IMR-90 (cell line): ENCODE results near the gene RGPD8.
"Not testable (repeated sequence)": the region's sequence is repeated elsewhere in the genome, so short reads cannot be mapped to it uniquely, and the experiment has no call there.

Experiments
- POLR2A ChIP-seq: IDR thresholded peaks from 2 replicates; pipeline ENCODE4 v1.6.1; 2012; ENCODE audit warnings: mild to moderate bottlenecking, low read depth, low read length
- SMC3 ChIP-seq: fragments of 150-350 bp; IDR thresholded peaks from 2 replicates; pipeline ENCODE4 v1.6.1; 2016; ENCODE audit warnings: low read depth, mild to moderate bottlenecking, antibody characterized with exemption, low read length, moderate library complexity
- TF ChIP-seq, protein P1 (sequence below): conservative IDR thresholded peaks from 2 replicates; pipeline ENCODE4 v1.5.1; 2012; ENCODE audit warnings: mild to moderate bottlenecking, low read depth, low read length, improper control_type of control experiment
- TF ChIP-seq, protein P2 (sequence below): fragments of 150-350 bp; IDR thresholded peaks from 2 replicates; pipeline ENCODE4 v1.6.1; 2016; ENCODE audit warnings: low read depth, mild to moderate bottlenecking, low read length, moderate library complexity, borderline replicate concordance

DNA sequence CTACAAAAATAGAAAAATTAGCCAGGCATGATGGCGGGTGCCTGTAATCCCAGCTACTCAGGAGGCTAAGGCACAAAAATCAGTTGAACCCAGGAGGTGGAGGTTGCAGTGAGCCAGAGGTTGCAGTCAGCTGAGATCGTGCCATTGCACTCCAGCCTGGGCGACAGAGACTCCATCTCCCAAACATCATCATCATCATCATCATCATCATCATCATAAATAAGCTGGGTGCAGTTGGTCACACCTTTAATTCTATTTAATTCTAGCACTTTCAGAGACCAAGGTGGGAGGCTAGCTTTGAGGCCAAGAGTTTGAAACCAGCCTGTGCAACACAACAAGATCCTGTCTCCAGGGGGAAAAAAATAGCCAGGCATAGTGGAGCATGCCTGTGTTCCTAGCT lies 8.9 kb downstream of the RGPD8 start:
- TF ChIP-seq, protein P1, sequence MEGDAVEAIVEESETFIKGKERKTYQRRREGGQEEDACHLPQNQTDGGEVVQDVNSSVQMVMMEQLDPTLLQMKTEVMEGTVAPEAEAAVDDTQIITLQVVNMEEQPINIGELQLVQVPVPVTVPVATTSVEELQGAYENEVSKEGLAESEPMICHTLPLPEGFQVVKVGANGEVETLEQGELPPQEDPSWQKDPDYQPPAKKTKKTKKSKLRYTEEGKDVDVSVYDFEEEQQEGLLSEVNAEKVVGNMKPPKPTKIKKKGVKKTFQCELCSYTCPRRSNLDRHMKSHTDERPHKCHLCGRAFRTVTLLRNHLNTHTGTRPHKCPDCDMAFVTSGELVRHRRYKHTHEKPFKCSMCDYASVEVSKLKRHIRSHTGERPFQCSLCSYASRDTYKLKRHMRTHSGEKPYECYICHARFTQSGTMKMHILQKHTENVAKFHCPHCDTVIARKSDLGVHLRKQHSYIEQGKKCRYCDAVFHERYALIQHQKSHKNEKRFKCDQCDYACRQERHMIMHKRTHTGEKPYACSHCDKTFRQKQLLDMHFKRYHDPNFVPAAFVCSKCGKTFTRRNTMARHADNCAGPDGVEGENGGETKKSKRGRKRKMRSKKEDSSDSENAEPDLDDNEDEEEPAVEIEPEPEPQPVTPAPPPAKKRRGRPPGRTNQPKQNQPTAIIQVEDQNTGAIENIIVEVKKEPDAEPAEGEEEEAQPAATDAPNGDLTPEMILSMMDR = not testable (repeated sequence)
- not testable (repeated sequence) for TF ChIP-seq POLR2A, SMC3
- TF ChIP-seq, protein P2, sequence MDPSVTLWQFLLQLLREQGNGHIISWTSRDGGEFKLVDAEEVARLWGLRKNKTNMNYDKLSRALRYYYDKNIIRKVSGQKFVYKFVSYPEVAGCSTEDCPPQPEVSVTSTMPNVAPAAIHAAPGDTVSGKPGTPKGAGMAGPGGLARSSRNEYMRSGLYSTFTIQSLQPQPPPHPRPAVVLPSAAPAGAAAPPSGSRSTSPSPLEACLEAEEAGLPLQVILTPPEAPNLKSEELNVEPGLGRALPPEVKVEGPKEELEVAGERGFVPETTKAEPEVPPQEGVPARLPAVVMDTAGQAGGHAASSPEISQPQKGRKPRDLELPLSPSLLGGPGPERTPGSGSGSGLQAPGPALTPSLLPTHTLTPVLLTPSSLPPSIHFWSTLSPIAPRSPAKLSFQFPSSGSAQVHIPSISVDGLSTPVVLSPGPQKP = not testable (repeated sequence)
